ENCODE data around the gene SELENON. TPM values are rescaled to one million over a fixed set of nuclear protein-coding genes. Genes with fewer than 3 reads are reported as not detected.

Gene SELENON
- polyA plus RNA-seq, 3 donors: 67.5 to 85.7 (median 85.2) TPM

DNA sequence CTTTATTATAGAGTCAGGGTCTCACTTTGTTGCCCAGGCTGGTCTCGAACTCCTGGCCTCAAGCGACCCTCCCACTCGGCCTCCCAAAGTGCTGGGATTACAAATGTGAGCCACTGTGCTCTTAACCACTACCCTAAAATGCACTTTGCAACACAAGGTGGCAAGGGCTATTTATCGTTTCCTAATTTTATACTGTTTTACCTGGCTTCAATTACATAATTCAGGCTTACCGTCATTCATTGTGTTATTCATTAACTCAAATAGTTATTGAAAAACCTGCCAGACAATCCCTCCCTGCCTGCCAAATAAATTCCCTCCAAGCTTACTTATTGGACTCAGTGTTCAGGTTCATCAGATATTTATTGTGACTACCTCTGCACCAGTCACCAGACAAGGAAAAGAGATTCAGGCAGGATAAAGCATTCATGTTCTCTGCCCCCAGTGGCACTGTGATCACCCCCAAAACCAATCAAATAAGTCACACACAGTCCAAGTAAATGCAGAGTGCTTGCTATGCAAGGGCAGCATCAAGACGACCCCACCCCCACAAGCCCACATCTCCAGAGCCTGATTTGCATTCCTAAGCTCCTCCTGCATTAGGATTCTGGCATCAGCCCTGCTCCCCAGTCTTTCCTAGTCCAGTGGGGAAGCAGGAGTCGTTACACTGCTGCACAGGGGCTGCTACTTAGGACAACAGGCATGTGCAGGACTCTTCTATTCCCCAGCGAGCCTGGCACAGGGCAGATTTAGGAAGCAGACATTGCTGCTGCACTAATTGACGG, 67.4 kb downstream of the SELENON start:
- peak in 8 of 11 donors; percentile 29 to 86 (median 55) for DNase-seq (ENCODE audit: extremely low read depth in 1 of 11, low read depth in 9 of 11, low spot score in 4 of 11)

Other genes with a start within 250 kb of the SELENON start
- gene MAN1C1, start 183.4 kb upstream of the SELENON start, polyA plus RNA-seq (ENCODE audit: insufficient read length in 3 of 3): 10 to 100 TPM; 12.4 to 18.0 (median 14.0) TPM
- 100 to 1,000 TPM in 1 of 3 donors, 10 to 100 TPM in 2; 91.0 to 103 (median 97.6) TPM for gene MTFR1L, start 19.8 kb downstream of the SELENON start, polyA plus RNA-seq (ENCODE audit: insufficient read length in 3 of 3)
- gene AUNIP, start 59.3 kb downstream of the SELENON start, polyA plus RNA-seq (ENCODE audit: insufficient read length in 3 of 3): 1 to 10 TPM; 3.0 to 4.3 (median 3.9) TPM
- 10 to 100 TPM; 26.2 to 38.4 (median 27.0) TPM for gene PAQR7, start 75.5 kb downstream of the SELENON start, polyA plus RNA-seq (ENCODE audit: insufficient read length in 3 of 3)
- gene STMN1, start 106.2 kb downstream of the SELENON start, polyA plus RNA-seq (ENCODE audit: insufficient read length in 3 of 3): 1,000 to 10,000 TPM in 2 of 3 donors, 100 to 1,000 TPM in 1; 982 to 1,465 (median 1,271) TPM
- gene PAFAH2, start 197.9 kb downstream of the SELENON start, polyA plus RNA-seq (ENCODE audit: insufficient read length in 3 of 3): 10 to 100 TPM; 18.5 to 19.8 (median 19.2) TPM
- gene EXTL1, start 221.6 kb downstream of the SELENON start, polyA plus RNA-seq (ENCODE audit: insufficient read length in 3 of 3): 1 to 10 TPM; 1.5 to 1.7 (median 1.6) TPM
- gene SLC30A2, start 245.9 kb downstream of the SELENON start, polyA plus RNA-seq (ENCODE audit: insufficient read length in 3 of 3): 1 to 10 TPM; 4.6 to 7.2 (median 5.1) TPM

Measured in renal cortex interstitium (tissue), 11 donors.